Measurements from ENCODE around the gene GALNT1.
A peak's percentile ranks its signal among the peaks of the same experiment; 100 is the strongest.
"Not testable (repeated sequence)": the region's sequence is repeated elsewhere in the genome, so short reads cannot be mapped to it uniquely, and the experiment has no call there.

GALNT1 gene

DNA sequence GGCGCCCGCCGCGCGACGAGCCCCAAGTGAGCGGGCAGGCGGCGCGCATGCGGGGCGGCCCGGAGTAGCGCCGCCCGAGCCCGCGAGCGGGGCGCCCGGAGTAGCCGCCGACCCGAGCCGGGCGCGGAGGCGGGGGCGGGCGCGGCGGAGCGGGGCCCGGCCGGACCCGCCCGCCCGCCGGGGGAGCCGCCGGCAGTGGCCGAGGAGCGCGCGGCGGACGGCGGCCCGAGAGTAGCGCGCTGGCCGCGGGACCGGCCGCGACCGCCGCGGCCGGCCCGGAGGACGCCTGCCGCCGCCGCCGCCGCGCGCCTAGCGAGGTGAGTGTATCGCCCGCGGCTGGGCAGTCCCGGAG is at the start of gene GALNT1:
TSS of gene GALNT1 (plus strand) at position 195 of the 352 bp plus-strand sequence. CDS start 72,923 bp downstream, outside the sequence.
- Mint-ChIP-seq H3K27ac (peak within 1 kb of the TSS; percentile 78), H3K27me3 (peaks cover 15% of the 10 kb centered on the region), H3K9me3 (peaks cover 4% of the 10 kb centered on the region), H3K4me3 (peak within 1 kb of the TSS; percentile 88), H3K36me3 (ENCODE audit: low read depth) (peaks cover 19% of the 10 kb centered on the region), H3K4me1 (ENCODE audit: low read depth) (peaks cover 50% of the 10 kb centered on the region)

GRCh38 chr18:35533916-35534405 is 47.6 kb upstream of the GALNT1 start:
- peaks cover 14% of the 10 kb centered on the region for H3K27me3 Mint-ChIP-seq
- H3K4me3 Mint-ChIP-seq: no peak overlapping the region
- H3K4me1 Mint-ChIP-seq (ENCODE audit: low read depth): no peaks in the 10 kb centered on the region
- H3K36me3 Mint-ChIP-seq (ENCODE audit: low read depth): no peaks in the 10 kb centered on the region
- H3K9me3 Mint-ChIP-seq: peaks cover 28% of the 10 kb centered on the region
- H3K27ac Mint-ChIP-seq: no peak overlapping the region

- no peaks in the 10 kb centered on the region for H3K36me3 Mint-ChIP-seq (ENCODE audit: low read depth)
- H3K27me3 Mint-ChIP-seq: peaks cover 12% of the 10 kb centered on the region
- peaks cover 26% of the 10 kb centered on the region for H3K9me3 Mint-ChIP-seq
- no peak overlapping the region for H3K4me3 Mint-ChIP-seq
- H3K4me1 Mint-ChIP-seq (ENCODE audit: low read depth): no peaks in the 10 kb centered on the region
- no peak overlapping the region for H3K27ac Mint-ChIP-seq
These were observed 46.2 kb upstream of the GALNT1 start for GRCh38 chr18:35535297-35535696.

GRCh38 chr18:35542356-35542755 is 39.2 kb upstream of the GALNT1 start:
- Mint-ChIP-seq H3K4me3 (no peak overlapping the region), H3K27me3 (peaks cover 4% of the 10 kb centered on the region), H3K36me3 (ENCODE audit: low read depth) (peaks cover under 1% of the 10 kb centered on the region), H3K9me3 (peaks cover 8% of the 10 kb centered on the region), H3K4me1 (ENCODE audit: low read depth) (peaks cover 6% of the 10 kb centered on the region), H3K27ac (no peak overlapping the region)

- Mint-ChIP-seq H3K27me3 (no peaks in the 10 kb centered on the region), H3K4me1 (ENCODE audit: low read depth) (peaks cover 9% of the 10 kb centered on the region), H3K27ac (peak overlapping the region; percentile 9), H3K36me3 (ENCODE audit: low read depth) (peaks cover 4% of the 10 kb centered on the region), H3K9me3 (peaks cover 4% of the 10 kb centered on the region), H3K4me3 (no peak overlapping the region)
These were observed 34.4 kb upstream of the GALNT1 start for GRCh38 chr18:35547008-35547605.

GRCh38 chr18:35549564-35549963 is 32.0 kb upstream of the GALNT1 start:
- H3K27me3 Mint-ChIP-seq: no peaks in the 10 kb centered on the region

GRCh38 chr18:35553300-35553699 is 28.2 kb upstream of the GALNT1 start:
- Mint-ChIP-seq H3K36me3 (ENCODE audit: low read depth) (no peaks in the 10 kb centered on the region), H3K27me3 (no peaks in the 10 kb centered on the region), H3K27ac (no peak overlapping the region), H3K9me3 (no peaks in the 10 kb centered on the region), H3K4me1 (ENCODE audit: low read depth) (no peaks in the 10 kb centered on the region), H3K4me3 (no peak overlapping the region)

More at GRCh38 chr18:35549564-35549963, 32.0 kb upstream of the GALNT1 start:
- H3K4me1 Mint-ChIP-seq (ENCODE audit: low read depth): peaks cover 9% of the 10 kb centered on the region
- no peak overlapping the region for H3K4me3 Mint-ChIP-seq
- no peak overlapping the region for H3K27ac Mint-ChIP-seq
- H3K36me3 Mint-ChIP-seq (ENCODE audit: low read depth): peaks cover 4% of the 10 kb centered on the region
- H3K9me3 Mint-ChIP-seq: peaks cover 4% of the 10 kb centered on the region

- not testable (repeated sequence) for H3K36me3 Mint-ChIP-seq (ENCODE audit: low read depth); H3K9me3 Mint-ChIP-seq; H3K27ac Mint-ChIP-seq; H3K27me3 Mint-ChIP-seq; H3K4me3 Mint-ChIP-seq; H3K4me1 Mint-ChIP-seq (ENCODE audit: low read depth)
These were observed 26.0 kb upstream of the GALNT1 start for GRCh38 chr18:35555538-35555937.

DNA sequence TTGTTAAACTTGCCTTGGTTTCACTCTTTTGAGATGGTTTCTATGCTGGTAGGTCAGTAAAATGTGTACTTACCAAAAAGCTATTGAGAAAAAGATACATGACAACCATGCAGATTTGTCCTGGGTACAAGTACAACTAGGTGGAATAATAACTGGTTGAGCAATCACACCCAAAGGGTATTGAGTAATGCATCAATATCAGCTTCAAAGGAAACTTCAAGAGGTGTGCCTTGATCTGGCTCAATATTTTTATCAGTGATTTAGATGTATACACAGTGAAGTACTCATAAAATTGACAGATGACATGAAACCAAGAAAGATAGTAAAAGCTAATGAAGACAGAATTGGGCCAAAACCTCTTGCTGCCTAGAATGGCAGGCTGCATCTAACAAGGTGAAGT is 21.7 kb upstream of the GALNT1 start:
- H3K4me1 Mint-ChIP-seq (ENCODE audit: low read depth): no peaks in the 10 kb centered on the region
- H3K27ac Mint-ChIP-seq: no peak overlapping the region
- H3K36me3 Mint-ChIP-seq (ENCODE audit: low read depth): no peaks in the 10 kb centered on the region
- no peak overlapping the region for H3K4me3 Mint-ChIP-seq
- H3K9me3 Mint-ChIP-seq: no peaks in the 10 kb centered on the region
- H3K27me3 Mint-ChIP-seq: no peaks in the 10 kb centered on the region

DNA sequence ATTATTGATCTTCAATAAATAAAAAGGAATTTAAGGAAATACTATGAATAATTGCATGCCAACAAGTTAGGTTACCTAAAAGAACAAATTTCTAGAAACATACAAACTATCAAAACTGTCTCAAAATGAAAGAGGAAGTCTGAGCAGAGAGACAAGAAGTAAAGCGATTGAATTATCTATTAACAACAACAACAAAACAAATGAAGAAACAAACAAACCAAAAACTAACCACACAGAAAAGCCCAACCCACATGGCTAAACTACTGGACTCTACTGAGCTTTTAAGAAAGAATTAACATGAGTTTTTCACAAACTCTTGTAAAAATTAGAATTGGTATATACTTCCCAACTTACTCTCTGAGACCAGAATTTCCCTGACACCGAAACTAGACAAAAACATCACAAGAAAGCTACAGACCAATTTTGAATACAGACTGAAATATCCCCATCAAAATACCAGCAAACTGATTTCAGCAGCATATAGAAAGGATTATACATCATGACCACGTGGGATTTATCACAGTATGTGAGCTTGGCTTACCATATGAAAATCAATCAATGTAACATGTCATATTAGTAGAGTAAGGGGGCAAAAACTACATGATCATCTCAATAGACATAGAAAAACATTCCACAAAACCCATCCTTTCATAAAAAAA is 16.6 kb upstream of the GALNT1 start:
- Mint-ChIP-seq H3K27ac (no peak overlapping the region), H3K4me1 (ENCODE audit: low read depth) (no peaks in the 10 kb centered on the region), H3K4me3 (no peak overlapping the region), H3K36me3 (ENCODE audit: low read depth) (no peaks in the 10 kb centered on the region), H3K9me3 (no peaks in the 10 kb centered on the region), H3K27me3 (no peaks in the 10 kb centered on the region)

DNA sequence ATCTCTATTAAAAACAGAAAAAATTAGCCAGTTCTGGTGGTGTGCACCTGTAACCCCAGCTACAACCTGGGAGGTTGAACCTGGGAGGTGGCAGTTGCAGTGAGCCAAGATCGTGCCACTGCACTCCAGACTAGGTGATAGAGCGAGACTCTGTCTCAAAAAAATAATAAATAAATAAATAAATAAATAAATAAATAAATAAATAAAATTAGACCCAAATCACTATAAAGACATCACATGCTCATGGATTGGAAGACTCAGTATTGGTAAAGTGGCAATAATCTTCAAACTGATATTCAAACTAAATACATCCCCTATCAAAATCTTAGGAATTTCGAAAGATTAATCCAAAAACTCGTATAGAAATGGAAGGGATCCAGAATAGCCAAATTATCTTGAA is 15.5 kb upstream of the GALNT1 start:
- Mint-ChIP-seq H3K4me1 (ENCODE audit: low read depth) (no peaks in the 10 kb centered on the region), H3K4me3 (no peak overlapping the region), H3K27me3 (no peaks in the 10 kb centered on the region), H3K36me3 (ENCODE audit: low read depth) (no peaks in the 10 kb centered on the region), H3K27ac (no peak overlapping the region), H3K9me3 (no peaks in the 10 kb centered on the region)

DNA sequence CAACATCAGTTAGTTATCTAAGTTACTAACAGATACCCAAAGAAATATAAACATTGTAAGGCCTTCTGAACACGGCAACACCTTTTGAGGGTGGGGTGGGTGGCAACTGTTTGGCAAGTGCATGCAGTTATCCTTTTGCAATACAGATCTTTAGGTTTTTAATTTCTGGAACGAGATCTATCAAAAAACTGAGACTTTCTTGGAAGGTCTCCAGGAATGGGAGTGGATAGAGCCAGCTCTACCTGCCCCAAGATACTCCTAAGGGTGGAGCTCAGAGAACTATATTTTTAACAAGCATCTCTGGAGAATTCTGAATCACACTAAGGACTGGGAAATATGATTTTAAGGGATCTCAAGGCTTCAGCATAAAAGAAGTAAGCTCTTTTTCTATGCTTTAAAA is 11.4 kb upstream of the GALNT1 start:
- H3K4me3 Mint-ChIP-seq: no peak overlapping the region
- no peak overlapping the region for H3K27ac Mint-ChIP-seq
- H3K4me1 Mint-ChIP-seq (ENCODE audit: low read depth): peaks cover 13% of the 10 kb centered on the region
- H3K27me3 Mint-ChIP-seq: no peaks in the 10 kb centered on the region
- H3K36me3 Mint-ChIP-seq (ENCODE audit: low read depth): no peaks in the 10 kb centered on the region
- H3K9me3 Mint-ChIP-seq: no peaks in the 10 kb centered on the region

DNA sequence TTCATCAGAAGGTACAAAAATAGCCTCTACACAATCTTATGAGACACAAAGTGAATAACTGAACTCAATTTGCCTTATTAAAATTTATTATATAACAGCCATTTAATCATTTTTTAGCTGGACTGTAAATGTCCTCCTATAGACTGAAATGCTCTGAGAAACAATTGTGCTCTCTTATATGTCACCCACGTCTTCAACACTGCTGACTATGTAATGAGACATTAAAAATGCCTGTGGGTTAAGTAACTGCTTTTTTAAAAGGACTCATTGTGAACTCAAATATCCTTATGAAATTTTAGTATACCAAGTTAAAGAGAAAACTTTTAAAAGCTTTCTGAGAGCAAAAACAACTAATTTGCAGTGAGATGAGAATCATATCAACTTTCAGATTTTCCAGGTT is 10.4 kb upstream of the GALNT1 start:
- H3K36me3 Mint-ChIP-seq (ENCODE audit: low read depth): no peaks in the 10 kb centered on the region
- H3K27ac Mint-ChIP-seq: no peak overlapping the region
- H3K27me3 Mint-ChIP-seq: no peaks in the 10 kb centered on the region
- H3K9me3 Mint-ChIP-seq: no peaks in the 10 kb centered on the region
- no peak overlapping the region for H3K4me3 Mint-ChIP-seq
- H3K4me1 Mint-ChIP-seq (ENCODE audit: low read depth): peaks cover 14% of the 10 kb centered on the region

DNA sequence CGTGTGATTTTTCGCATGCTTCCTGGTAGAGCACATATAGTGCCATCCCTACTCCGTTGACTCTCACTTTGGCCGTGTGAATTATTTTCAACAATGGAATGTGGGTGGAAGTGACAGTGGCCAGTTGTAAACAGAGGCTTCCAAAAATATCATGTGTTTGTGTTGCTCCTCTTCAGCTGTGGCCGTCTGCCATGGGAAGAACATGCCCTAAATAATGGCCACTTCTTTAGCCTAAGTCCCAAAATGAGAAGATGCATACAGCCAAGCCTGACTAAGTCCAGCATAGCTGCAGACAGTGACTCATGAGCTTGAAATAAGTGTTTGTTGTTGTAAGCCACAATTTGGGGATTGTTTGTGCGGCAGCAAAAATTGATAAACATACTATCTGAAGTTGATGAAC is 8.9 kb upstream of the GALNT1 start:
- Mint-ChIP-seq H3K4me1 (ENCODE audit: low read depth) (peaks cover 29% of the 10 kb centered on the region), H3K4me3 (no peak overlapping the region), H3K27me3 (no peaks in the 10 kb centered on the region), H3K36me3 (ENCODE audit: low read depth) (no peaks in the 10 kb centered on the region), H3K27ac (no peak overlapping the region), H3K9me3 (no peaks in the 10 kb centered on the region)

GRCh38 chr18:35573531-35573930 is 8.0 kb upstream of the GALNT1 start:
- H3K4me1 Mint-ChIP-seq (ENCODE audit: low read depth): peaks cover 34% of the 10 kb centered on the region
- no peaks in the 10 kb centered on the region for H3K36me3 Mint-ChIP-seq (ENCODE audit: low read depth)
- H3K27ac Mint-ChIP-seq: no peak overlapping the region
- H3K4me3 Mint-ChIP-seq: no peak overlapping the region
- peaks cover 2% of the 10 kb centered on the region for H3K27me3 Mint-ChIP-seq
- no peaks in the 10 kb centered on the region for H3K9me3 Mint-ChIP-seq
